HepG2 (cell line): Measurements from ENCODE around the gene NRIP2. TPM values are rescaled to one million over a fixed set of nuclear protein-coding genes. Genes with fewer than 3 reads are reported as not detected.

Experiments used
- ATAC-seq: fragments of 200-7000 bp; cut with Tn5 transposase; 3 replicates; pipeline ENCODE4 v1.9.1; 2020; ENCODE audit warnings: mild to moderate bottlenecking, moderate library complexity
- BruUV-seq: library from RNA; stranded (reverse); fragments of 400-500 nt; replicated peaks from 2 replicates; lab custom pipeline; 2021; lab: Mats Ljungman, UMichigan
- CTCF ChIA-PET: fragments of 300-600 bp; formaldehyde crosslinking; extraction: SDS; loops from one replicate; lab custom pipeline; 2021; ENCODE audit warnings: low total read pairs, inconsistent platforms, low intra/inter-chr PET ratio; lab: Yijun Ruan, JAX
- POLR2A ChIA-PET: fragments of 350-600 bp; sonication (Branson Sonifier 250); formaldehyde crosslinking; loops from one replicate; lab custom pipeline; 2020; ENCODE audit warnings: antibody characterized with exemption, inconsistent platforms; lab: Yijun Ruan, JAX
- DNase-seq: peaks from one replicate; pipeline ENCODE4 v3.0.0-alpha.2; 2015; ENCODE audit warnings: low spot score
- FAIRE-seq: peaks from 3 replicates; lab custom pipeline; 2011; peaks lifted over from hg19 to GRCh38; lab: Jason Lieb, UNC
- H2AFZ ChIP-seq: one replicate; pipeline ENCODE4 v1.6.1; 2011; ENCODE audit warnings: low read length, inconsistent platforms
- H3K27ac ChIP-seq: fragments of 300-600 bp; 3 replicates; pipeline ENCODE4 v1.8.0; 2011; ENCODE audit warnings: mixed run types, mild to moderate bottlenecking, mixed read lengths, low read length, inconsistent platforms; ENCODE audit not compliant: insufficient read depth; ENCODE audit errors: extremely low read length
- H3K27me3 ChIP-seq, 2 experiments: fragments of 200-600 bp in 1 of 2; 2 replicates in 1 of 2; 3 replicates in 1 of 2; pipeline versions ENCODE4 v1.6.0 to v1.8.0; 2011; ENCODE audit warnings: low read length in 2 of 2, mild to moderate bottlenecking in 2 of 2, moderate library complexity in 2 of 2, inconsistent platforms in 1 of 2; ENCODE audit not compliant: insufficient read depth in 2 of 2, control insufficient read depth in 1 of 2
- H3K36me3 ChIP-seq, 2 experiments: fragments of 200-600 bp in 1 of 2; replicated peaks in 1 of 2; 2 replicates in 1 of 2; 3 replicates in 1 of 2; pipeline versions ENCODE4 v1.5.1 to v1.8.0; 2011; ENCODE audit warnings: low read length in 2 of 2, inconsistent platforms in 1 of 2; ENCODE audit not compliant: insufficient read depth in 2 of 2, control insufficient read depth in 1 of 2
- H3K4me1 ChIP-seq: 2 replicates; pipeline ENCODE4 v1.5.1; 2012; ENCODE audit warnings: low read length, inconsistent platforms; ENCODE audit not compliant: insufficient read depth
- H3K4me2 ChIP-seq: 2 replicates; pipeline ENCODE4 v1.6.0; 2011; ENCODE audit warnings: low read depth, low read length, inconsistent platforms
- H3K4me3 ChIP-seq, 3 experiments: fragments of 200-600 bp in 1 of 3; sonication (generic), shearing (Covaris generic) in 1 of 3; replicated peaks in 1 of 3; 2 replicates each; pipeline ENCODE4 v1.5.1; 2011 to 2016; ENCODE audit warnings: low read length in 3 of 3, inconsistent platforms in 2 of 3, low read depth in 2 of 3, mild to moderate bottlenecking in 2 of 3, control low read depth in 1 of 3, mixed read lengths in 1 of 3; ENCODE audit not compliant: insufficient read depth in 1 of 3
- H3K79me2 ChIP-seq: one replicate; pipeline ENCODE4 v1.6.1; 2011; ENCODE audit warnings: low read length, inconsistent platforms; ENCODE audit not compliant: insufficient read depth
- H3K9ac ChIP-seq: 2 replicates; pipeline ENCODE4 v1.6.0; 2011; ENCODE audit warnings: mild to moderate bottlenecking, low read depth, low read length, inconsistent platforms; ENCODE audit not compliant: insufficient read depth
- H3K9me3 ChIP-seq: 2 replicates; pipeline ENCODE4 v1.5.1; 2012; ENCODE audit warnings: mild to moderate bottlenecking, low read length
- H4K20me1 ChIP-seq: 2 replicates; pipeline ENCODE4 v1.6.0; 2011; ENCODE audit warnings: inconsistent platforms, mild to moderate bottlenecking, low read length, moderate library complexity; ENCODE audit not compliant: insufficient read depth
- HOXD1 ChIP-seq: sonication (generic); formaldehyde crosslinking; IDR thresholded peaks from 2 replicates; pipeline ENCODE4 v1.5.0; 2020; ENCODE audit warnings: missing genetic modification reagents
- KAT8 ChIP-seq: IDR thresholded peaks from 2 replicates; pipeline ENCODE4 v1.6.1; 2016; ENCODE audit warnings: missing genetic modification reagents, missing compliant biosample characterization
- KLF6 ChIP-seq: IDR thresholded peaks from 2 replicates; pipeline ENCODE4 v1.8.0; 2016; ENCODE audit warnings: missing biosample characterization, missing genetic modification reagents
- MAFF ChIP-seq: IDR thresholded peaks from 2 replicates; pipeline ENCODE4 v1.6.1; 2011; ENCODE audit warnings: low read depth, low read length, improper control_type of control experiment
- MAFK ChIP-seq, 2 experiments: IDR thresholded peaks in 1 of 2; conservative IDR thresholded peaks in 1 of 2; 2 replicates each; pipeline ENCODE4 v1.6.1; 2011; ENCODE audit warnings: improper control_type of control experiment in 2 of 2, low read length in 2 of 2
- SIN3A ChIP-seq: IDR thresholded peaks from 2 replicates; pipeline ENCODE4 v1.6.1; 2011; ENCODE audit warnings: low read depth, mild to moderate bottlenecking, control low read depth, low read length, borderline replicate concordance
- SOX13 ChIP-seq, 3 experiments: fragments of 450-650 bp in 1 of 3; sonication (generic) in 1 of 3; formaldehyde crosslinking in 1 of 3; IDR thresholded peaks in 2 of 3; conservative IDR thresholded peaks in 1 of 3; 2 replicates each; pipeline versions ENCODE4 v1.5.0 to v1.6.1; 2016 to 2020; ENCODE audit warnings: antibody characterized with exemption in 1 of 3, mild to moderate bottlenecking in 1 of 3, missing compliant biosample characterization in 1 of 3, missing genetic modification reagents in 1 of 3, moderate library complexity in 1 of 3
- ZBTB49 ChIP-seq: sonication (generic); formaldehyde crosslinking; IDR thresholded peaks from 2 replicates; pipeline ENCODE4 v1.4.0; 2020; ENCODE audit warnings: missing genetic modification reagents, borderline replicate concordance
- ZFYVE20 ChIP-seq: sonication (generic); formaldehyde crosslinking; IDR thresholded peaks from 2 replicates; pipeline ENCODE4 v1.8.0; 2023; ENCODE audit warnings: low read depth, mild to moderate bottlenecking, moderate library complexity, missing genetic modification reagents, borderline replicate concordance
- ZNF253 ChIP-seq: sonication (generic); formaldehyde crosslinking; IDR thresholded peaks from 2 replicates; pipeline ENCODE4 v1.8.0; 2022; ENCODE audit warnings: mild to moderate bottlenecking, missing genetic modification reagents, borderline replicate concordance
- ZNF550 ChIP-seq: sonication (generic); formaldehyde crosslinking; IDR thresholded peaks from 2 replicates; pipeline ENCODE4 v1.4.0; 2020; ENCODE audit warnings: mild to moderate bottlenecking, missing genetic modification reagents, borderline replicate concordance
- ZNF720 ChIP-seq: sonication (generic); formaldehyde crosslinking; IDR thresholded peaks from 2 replicates; pipeline ENCODE4 v1.4.0; 2020; ENCODE audit warnings: missing genetic modification reagents
- ZNF83 ChIP-seq: sonication (generic); formaldehyde crosslinking; IDR thresholded peaks from 2 replicates; pipeline ENCODE4 v1.4.0; 2020; ENCODE audit warnings: missing genetic modification reagents, mild to moderate bottlenecking, borderline replicate concordance
- WGBS: methylation state at CpG from one replicate; pipeline ENCODE4 v1.1.6; 2017; ENCODE audit warnings: low lambda C conversion rate; 5-methylcytosine and 5-hydroxymethylcytosine counted together
- in situ Hi-C: cut with HindIII; loops from 2 replicates; pipeline ENCODE4 v1.10.0; 2017; ENCODE audit warnings: low pct_unique_long_range_greater_than_20kb; ENCODE audit not compliant: extremely low pct_ligation_motif_present
- intact Hi-C: fragments of 100-400 bp; cut with micrococcal nuclease; formaldehyde crosslinking; loops from one replicate; pipeline ENCODE4 v1.10.0; 2022; ENCODE audit not compliant: unreplicated experiment
- polyA plus RNA-seq, 8 experiments: library from polyadenylated mRNA; depleted of rRNA in 3 of 8; stranded (reverse) in 7 of 8; unstranded in 1 of 8; fragments of >200 nt; fragmentation: Illumina TruSeq in 4 of 8; extraction: Trizol in 4 of 8; gene quantifications; 2 replicates each; pipeline versions ENCODE4 v1.2.1 to v1.2.3, GENCODE V29; 2011 to 2016; ENCODE audit warnings: low read depth in 4 of 8, missing spikeins in 1 of 8, mixed read lengths in 1 of 8; ENCODE audit not compliant: insufficient read depth in 1 of 8
- total RNA-seq, 5 experiments: library from RNA; depleted of rRNA; stranded (reverse); fragments of >200 nt; fragmentation: Illumina TruSeq; extraction: Trizol; gene quantifications; 2 replicates each; pipeline ENCODE4 v1.2.3, GENCODE V29; 2016; ENCODE audit warnings: low read depth in 1 of 5
- TF ChIP-seq, protein P1 (sequence below): sonication (generic); formaldehyde crosslinking; IDR thresholded peaks from 2 replicates; pipeline ENCODE4 v1.4.0; 2020; ENCODE audit warnings: mild to moderate bottlenecking, missing genetic modification reagents

Gene NRIP2
- total and polyA plus RNA-seq, 2 of the 13 experiments (the other 11 are each of a cell fraction or from before 2014, with no cell fraction given), result not detected

DNA sequence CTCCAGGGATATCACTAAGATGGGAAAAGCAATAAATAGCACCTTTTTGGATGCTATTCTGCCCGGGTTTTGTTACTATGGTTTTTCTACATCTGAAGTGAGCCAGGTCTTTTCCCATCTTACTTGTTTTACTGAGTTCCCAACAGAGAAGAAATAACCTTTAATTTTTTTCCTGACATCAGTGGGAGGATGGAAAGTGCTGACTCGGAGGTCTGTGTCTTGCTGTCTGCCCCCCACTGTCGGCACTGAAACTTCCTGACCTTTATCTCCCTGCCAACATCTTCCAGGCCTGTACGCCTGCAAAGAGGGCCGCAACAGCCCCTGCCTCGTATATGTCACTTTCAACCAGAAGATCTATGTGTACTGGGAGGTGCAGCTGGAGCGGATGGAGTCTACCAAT is 11.4 kb downstream of the NRIP2 start:
- no peak overlapping the region for H2AFZ ChIP-seq
- H4K20me1 ChIP-seq, result no peaks in the 10 kb centered on the region
- H3K27me3 ChIP-seq, result no peaks in the 10 kb centered on the region
- no peak overlapping the region for H3K4me3 ChIP-seq
- H3K4me1 ChIP-seq, result no peaks in the 10 kb centered on the region
- H3K9ac ChIP-seq, result no peak overlapping the region
- no peak for ATAC-seq
- CTCF ChIA-PET, result no interaction called here
- TF ChIP-seq SIN3A, result no peak
- TF ChIP-seq ZFYVE20 (CRISPR knock-in tag), result no peak
- TF ChIP-seq MAFF, result peak; percentile 93
- TF ChIP-seq, protein P1, sequence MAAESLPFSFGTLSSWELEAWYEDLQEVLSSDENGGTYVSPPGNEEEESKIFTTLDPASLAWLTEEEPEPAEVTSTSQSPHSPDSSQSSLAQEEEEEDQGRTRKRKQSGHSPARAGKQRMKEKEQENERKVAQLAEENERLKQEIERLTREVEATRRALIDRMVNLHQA, result no peak
- TF ChIP-seq MAFK (conservative IDR thresholded peaks at IDR 0.05 in 1 of 2, IDR thresholded peaks at IDR 0.05 in 1 of 2; ENCODE audit: low read length in 2 of 2), result peak; percentile 92 to 96
- TF ChIP-seq, all 625 proteins: peak for 2
- intact Hi-C loops (no loop called here), in situ Hi-C loops (no loop called here)
- no peak overlapping the region for H3K4me2 ChIP-seq
- peaks cover 26 to 75% of the 10 kb centered on the region in 2 experiments; a peak in 4 of 5 replicates for H3K36me3 ChIP-seq
- no peak for DNase-seq
- BruUV-seq, result no TSS peak
- no peak for FAIRE-seq
- 88% methylated on average over 7 of the region's 7 CpGs for WGBS
- H3K9me3 ChIP-seq, result no peaks in the 10 kb centered on the region
- POLR2A ChIA-PET, result no interaction called here
- no peaks in the 10 kb centered on the region for H3K79me2 ChIP-seq
- H3K27ac ChIP-seq, result no peak overlapping the region

DNA sequence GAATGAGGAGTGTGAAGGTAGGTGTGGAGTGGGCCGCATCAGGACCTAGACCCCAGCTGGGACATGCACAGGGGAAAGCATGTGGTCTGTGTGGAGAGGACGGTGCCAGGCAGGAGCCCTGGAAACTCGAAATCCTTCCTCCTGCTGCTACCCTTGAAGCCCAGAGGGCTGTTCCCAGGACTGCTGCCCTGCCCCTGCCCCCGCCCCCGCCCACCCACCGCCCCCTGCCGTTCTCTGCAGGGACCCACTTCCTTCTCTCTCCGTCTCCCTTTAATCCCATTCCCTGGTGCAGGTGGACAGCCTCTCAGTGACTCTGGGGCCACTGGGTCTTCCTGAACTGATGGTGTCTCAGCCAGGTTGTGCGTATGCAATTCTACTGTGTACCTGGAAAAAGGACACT is 14.4 kb downstream of the NRIP2 start:
- no peaks in the 10 kb centered on the region for H3K27me3 ChIP-seq
- WGBS, result 93% methylated on average over 8 of the region's 9 CpGs
- H3K9me3 ChIP-seq, result no peaks in the 10 kb centered on the region
- intact Hi-C loops, result no loop called here
- no peak overlapping the region for H3K4me3 ChIP-seq
- H3K27ac ChIP-seq, result no peak overlapping the region
- FAIRE-seq, result no peak
- H3K4me2 ChIP-seq, result no peak overlapping the region
- ATAC-seq, result no peak
- no peak for DNase-seq
- ChIA-PET CTCF (no interaction called here), POLR2A (no interaction called here)
- no peak overlapping the region for H2AFZ ChIP-seq
- H3K4me1 ChIP-seq, result no peaks in the 10 kb centered on the region
- H3K9ac ChIP-seq, result no peak overlapping the region
- BruUV-seq, result no TSS peak
- TF ChIP-seq KAT8 (CRISPR knock-in tag) (no peak), ZFYVE20 (CRISPR knock-in tag) (no peak), ZBTB49 (no peak), HOXD1 (CRISPR knock-in tag) (no peak), ZNF550 (CRISPR knock-in tag) (no peak), ZNF83 (CRISPR knock-in tag) (no peak), ZNF720 (CRISPR knock-in tag) (no peak), KLF6 (CRISPR knock-in tag) (no peak), SOX13 (IDR thresholded peaks at IDR 0.05) (no peak), SOX13 (CRISPR knock-in tag; conservative IDR thresholded peaks at IDR 0.05 in 1 of 2, IDR thresholded peaks at IDR 0.05 in 1 of 2) (no peak), ZNF253 (CRISPR knock-in tag) (no peak)
- TF ChIP-seq, all 625 proteins: peak for 0
- no peaks in the 10 kb centered on the region; the same call in 1 of the 2 replicates for H4K20me1 ChIP-seq
- in situ Hi-C loops, result no loop called here
- no peaks in the 10 kb centered on the region for H3K79me2 ChIP-seq
- peaks cover 22 to 63% of the 10 kb centered on the region in 2 experiments for H3K36me3 ChIP-seq
